Body of pancreas (tissue), 4 donors: ENCODE measurements around the gene ZNF248.

Source experiments
- CTCF ChIP-seq, 7 experiments: fragments of 450-650 bp in 4 of 7; fragments of 200-600 bp in 3 of 7; sonication (generic) in 3 of 7; IDR thresholded peaks; one replicate each; pipeline ENCODE4 v1.5.1; 2016 to 2019; ENCODE audit warnings: antibody characterized with exemption in 7 of 7
- POLR2A ChIP-seq, 3 donors: fragments of 450-650 bp; IDR thresholded peaks; one replicate each; pipeline ENCODE4 v1.6.1; 2016; ENCODE audit warnings: antibody characterized with exemption in 3 of 3, mild to moderate bottlenecking in 2 of 3

- TF ChIP-seq CTCF (IDR thresholded peaks at IDR 0.05) (no peak), POLR2A (IDR thresholded peaks at IDR 0.05) (no peak)
These were observed 105.0 kb downstream of the ZNF248 start for GRCh38 chr10:37752334-37752875.
